ENCODE measurements around the gene DDX3X. TPM values are rescaled to one million over a fixed set of nuclear protein-coding genes. Genes with fewer than 3 reads are reported as not detected.
A peak's percentile ranks its signal among the peaks of the same experiment; 100 is the strongest.
"Not testable (repeated sequence)": the region's sequence is repeated elsewhere in the genome, so short reads cannot be mapped to it uniquely, and the experiment has no call there.

The DDX3X gene
- total RNA-seq, 1 experiment from 2014 or later: 220 TPM

DNA sequence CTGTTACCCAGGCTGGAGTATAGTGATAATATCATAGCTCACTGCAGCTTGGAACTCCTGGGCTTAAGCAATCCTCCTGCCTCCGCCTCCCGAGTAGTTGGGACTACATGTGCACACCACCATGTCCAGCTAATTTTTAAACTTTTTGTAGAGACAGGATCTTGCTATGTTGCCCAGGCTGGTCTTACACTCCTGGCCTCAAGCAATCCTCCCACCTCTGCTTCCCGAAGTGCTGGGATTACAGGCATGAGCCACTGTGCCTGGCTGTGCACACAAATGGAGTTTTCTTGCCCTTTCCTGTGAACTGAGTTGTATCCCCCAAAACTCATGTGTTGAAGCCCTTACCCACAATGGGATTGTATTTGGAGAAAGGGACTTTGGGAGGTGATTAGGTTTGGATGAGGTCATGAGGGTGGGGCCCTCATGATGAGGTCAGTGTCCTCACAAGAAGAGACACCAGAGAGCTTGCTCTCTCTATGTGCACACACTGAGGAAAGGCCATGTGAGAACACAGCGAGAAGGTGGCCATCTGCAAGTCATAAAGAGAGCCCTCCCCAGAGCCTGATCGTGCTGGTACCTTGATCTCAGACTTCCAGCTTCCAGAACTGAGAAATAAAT lies 40.1 kb downstream of the DDX3X start:
- H3K36me3 ChIP-seq: no peaks in the 10 kb centered on the region
- no peaks in the 10 kb centered on the region for H3K9me3 ChIP-seq (replicated peaks)
- H3K27ac ChIP-seq: no peak overlapping the region
- H3K4me1 ChIP-seq: no peaks in the 10 kb centered on the region
- no peak overlapping the region for H3K4me3 ChIP-seq
- DNase-seq: no peak
- H3K27me3 ChIP-seq: no peaks in the 10 kb centered on the region

DNA sequence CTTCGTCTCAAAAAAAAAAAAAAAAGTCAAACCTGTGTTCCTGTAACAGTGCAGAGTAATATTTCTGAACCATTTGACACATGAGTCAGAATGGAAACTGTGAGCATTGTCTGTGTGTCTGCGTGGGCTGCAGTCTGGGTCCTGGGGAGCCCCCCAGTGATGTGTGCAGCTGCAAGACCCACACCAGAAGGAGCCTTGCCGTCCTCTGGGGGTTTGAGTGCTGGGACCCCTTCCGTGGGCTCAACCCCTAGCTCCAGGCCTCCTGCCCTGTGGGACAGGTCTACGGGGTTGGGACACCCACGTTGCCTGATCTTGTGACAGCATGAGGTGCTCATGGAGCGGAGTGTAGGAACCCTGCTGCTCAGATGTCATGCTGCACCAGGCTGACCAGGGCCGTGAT lies 43.7 kb downstream of the DDX3X start:
- H3K27ac ChIP-seq: no peak overlapping the region
- DNase-seq: no peak
- H3K4me3 ChIP-seq: no peak overlapping the region
- H3K36me3 ChIP-seq: no peaks in the 10 kb centered on the region
- no peaks in the 10 kb centered on the region for H3K9me3 ChIP-seq (replicated peaks)
- no peaks in the 10 kb centered on the region for H3K4me1 ChIP-seq
- no peaks in the 10 kb centered on the region for H3K27me3 ChIP-seq

DNA sequence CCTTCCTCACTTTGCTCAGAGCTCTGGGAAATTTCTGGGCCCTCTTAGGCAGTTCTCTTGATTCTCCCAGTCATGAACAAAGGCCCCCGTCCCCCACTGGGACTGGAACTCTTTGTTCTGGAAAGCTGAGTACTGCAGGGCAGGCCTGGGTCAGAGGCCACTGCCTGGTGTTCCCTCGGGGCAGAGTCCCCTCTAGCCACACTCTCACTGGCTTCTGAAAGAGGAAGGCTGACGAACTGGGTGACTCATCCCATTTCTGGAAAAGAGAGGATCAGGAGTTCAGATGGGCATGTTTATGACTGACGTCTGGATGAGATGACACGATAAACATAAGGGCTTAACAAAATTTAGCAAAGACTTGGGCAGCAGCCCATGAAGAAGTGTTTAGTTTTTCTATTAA lies 47.7 kb downstream of the DDX3X start:
- Histone ChIP-seq H3K27ac (no peak overlapping the region), H3K4me1 (no peaks in the 10 kb centered on the region), H3K4me3 (no peak overlapping the region), H3K27me3 (no peaks in the 10 kb centered on the region), H3K36me3 (no peaks in the 10 kb centered on the region), H3K9me3 (replicated peaks) (no peaks in the 10 kb centered on the region)
- peak in 1 of 2 experiments; percentile 13 for DNase-seq

GRCh38 chrX:41382714-41383645 lies 49.0 kb downstream of the DDX3X start:
- Histone ChIP-seq H3K27ac (no peak overlapping the region), H3K9me3 (replicated peaks) (no peaks in the 10 kb centered on the region)
- peak in 1 of 2 experiments; percentile 22 for DNase-seq

DNA sequence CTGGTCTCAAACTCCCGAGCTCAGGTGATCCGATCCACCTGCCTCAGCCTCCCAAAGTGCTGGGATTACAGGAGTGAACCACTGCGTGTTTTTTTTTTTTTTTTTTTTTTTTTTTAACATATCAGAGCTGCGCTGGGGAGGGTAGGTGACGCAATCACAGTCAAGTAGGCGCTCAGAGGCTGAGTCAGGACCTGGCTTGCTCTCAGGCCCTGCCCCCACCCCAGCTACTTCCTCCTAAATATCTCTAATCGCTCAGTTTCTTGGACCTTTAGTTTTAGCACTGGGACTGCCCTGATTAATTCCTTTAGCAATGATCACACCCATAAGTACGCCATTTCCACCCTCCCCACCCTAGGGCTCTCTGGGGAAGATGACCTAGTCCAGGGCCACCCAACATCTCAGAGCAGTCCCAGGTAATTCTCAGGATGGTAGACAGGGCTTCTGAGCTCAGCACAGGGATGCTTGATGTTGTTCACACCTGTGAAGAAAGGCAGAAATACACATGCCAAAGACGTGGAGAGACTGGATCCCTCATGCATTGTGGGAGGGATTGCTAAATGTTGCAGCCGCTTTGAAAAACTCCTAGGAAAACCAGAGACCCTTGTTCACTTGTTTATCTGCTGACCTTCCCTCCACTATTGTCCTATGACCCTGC lies 50.2 kb downstream of the DDX3X start:
- Histone ChIP-seq H3K36me3 (no peaks in the 10 kb centered on the region), H3K9me3 (replicated peaks) (no peaks in the 10 kb centered on the region), H3K4me1 (no peaks in the 10 kb centered on the region), H3K27ac (no peak overlapping the region), H3K4me3 (no peak overlapping the region), H3K27me3 (no peaks in the 10 kb centered on the region)
- no peak for DNase-seq

More at GRCh38 chrX:41382714-41383645, 49.0 kb downstream of the DDX3X start:
- Histone ChIP-seq H3K4me1 (no peaks in the 10 kb centered on the region), H3K4me3 (no peak overlapping the region), H3K27me3 (no peaks in the 10 kb centered on the region), H3K36me3 (no peaks in the 10 kb centered on the region)

DNA sequence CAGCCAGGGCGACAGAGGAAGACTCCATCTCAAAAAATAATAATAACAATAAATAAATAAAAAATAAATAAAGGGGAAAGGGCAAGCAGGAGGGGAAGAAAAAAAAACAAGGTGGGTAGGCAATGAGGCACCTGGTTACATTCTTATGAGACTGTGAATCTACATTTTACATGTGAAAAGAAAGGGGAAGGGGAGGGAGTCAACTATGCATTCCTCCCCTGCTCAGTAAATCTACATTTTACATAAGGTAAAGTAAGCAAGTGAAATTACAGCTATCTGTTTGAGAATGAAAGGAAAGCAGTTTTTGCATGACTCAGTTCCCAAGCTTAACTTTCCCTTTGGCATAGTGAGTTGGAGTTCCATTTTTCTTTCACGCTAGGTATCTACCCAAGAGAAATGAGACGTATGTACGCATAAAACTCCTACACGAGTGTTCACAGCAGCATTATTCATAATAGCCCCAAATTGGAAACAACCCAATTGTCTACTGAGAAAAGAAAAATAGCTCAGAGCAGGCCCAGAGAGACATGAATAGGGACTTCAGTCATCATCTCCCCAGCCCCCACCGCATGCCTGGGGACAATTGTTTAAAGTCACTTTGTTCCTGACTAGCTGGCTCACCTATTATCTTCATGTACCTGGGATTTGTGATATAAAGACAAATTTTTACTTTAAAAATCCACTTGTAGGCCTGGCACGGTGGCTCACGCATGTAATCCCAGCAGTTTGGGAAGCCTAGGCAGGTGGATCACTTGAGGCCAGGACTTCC lies 52.4 kb downstream of the DDX3X start:
- Histone ChIP-seq H3K36me3 (no peaks in the 10 kb centered on the region), H3K9me3 (replicated peaks) (no peaks in the 10 kb centered on the region), H3K4me3 (no peak overlapping the region), H3K4me1 (no peaks in the 10 kb centered on the region), H3K27ac (no peak overlapping the region), H3K27me3 (no peaks in the 10 kb centered on the region)
- no peak for DNase-seq

DNA sequence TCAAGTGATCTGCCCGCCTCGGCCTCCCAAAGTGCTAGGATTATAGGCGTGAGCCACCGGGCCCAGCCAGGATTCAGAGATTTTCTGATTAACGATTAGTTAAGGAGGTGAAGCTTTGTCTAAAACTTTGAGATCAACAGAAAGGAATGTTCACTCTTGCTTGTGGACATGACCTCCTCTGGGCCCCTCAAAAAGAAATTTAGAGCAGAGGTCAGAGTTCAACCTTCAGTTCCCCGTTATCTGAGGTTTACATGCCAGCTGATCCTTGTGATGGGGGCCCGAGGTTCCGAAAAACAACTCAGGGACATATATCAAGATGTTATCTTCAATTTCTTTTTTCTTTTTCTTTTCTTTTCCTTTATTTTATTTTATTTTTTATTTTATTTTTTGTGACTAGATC lies 54.6 kb downstream of the DDX3X start:
- DNase-seq: no peak
- no peak overlapping the region for H3K27ac ChIP-seq
- no peak overlapping the region for H3K4me3 ChIP-seq
- H3K27me3 ChIP-seq: no peaks in the 10 kb centered on the region
- no peaks in the 10 kb centered on the region for H3K4me1 ChIP-seq
- no peaks in the 10 kb centered on the region for H3K9me3 ChIP-seq (replicated peaks)
- no peaks in the 10 kb centered on the region for H3K36me3 ChIP-seq

- H3K27me3 ChIP-seq: no peaks in the 10 kb centered on the region
- H3K27ac ChIP-seq: no peak overlapping the region
- no peak overlapping the region for H3K4me3 ChIP-seq
- H3K36me3 ChIP-seq: no peaks in the 10 kb centered on the region
- no peaks in the 10 kb centered on the region for H3K9me3 ChIP-seq (replicated peaks)
- no peak for DNase-seq
- H3K4me1 ChIP-seq: no peaks in the 10 kb centered on the region
Observed at GRCh38 chrX:41389311-41389888, 55.4 kb downstream of the DDX3X start.

- not testable (repeated sequence) for H3K4me1 ChIP-seq; H3K36me3 ChIP-seq; H3K27ac ChIP-seq; H3K4me3 ChIP-seq; H3K27me3 ChIP-seq; H3K9me3 ChIP-seq (replicated peaks); DNase-seq
Observed at GRCh38 chrX:41390576-41390975, 56.6 kb downstream of the DDX3X start.

DNA sequence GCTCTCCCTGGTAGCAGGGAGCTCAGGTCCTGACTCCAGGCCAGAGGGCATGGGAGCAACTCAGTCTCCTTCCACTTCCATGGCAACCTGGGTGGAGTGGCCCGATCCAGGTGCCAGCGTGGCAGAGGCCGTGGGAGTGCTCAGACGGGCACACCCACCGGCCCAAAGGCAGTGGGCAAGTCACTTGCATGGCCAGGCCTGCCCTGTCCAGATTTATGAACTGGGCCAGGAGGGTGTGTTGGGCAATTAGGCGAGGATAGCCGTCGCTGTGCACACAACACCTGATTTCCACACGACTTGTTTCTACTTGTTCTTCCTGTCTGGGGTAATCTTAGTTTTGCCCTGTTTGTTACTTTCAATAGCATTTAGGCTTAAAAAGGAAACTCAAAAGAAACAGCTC lies 57.6 kb downstream of the DDX3X start:
- Histone ChIP-seq H3K4me3 (no peak overlapping the region), H3K9me3 (replicated peaks) (no peaks in the 10 kb centered on the region), H3K4me1 (no peaks in the 10 kb centered on the region), H3K27me3 (no peaks in the 10 kb centered on the region), H3K27ac (no peak overlapping the region), H3K36me3 (no peaks in the 10 kb centered on the region)
- no peak for DNase-seq

DNA sequence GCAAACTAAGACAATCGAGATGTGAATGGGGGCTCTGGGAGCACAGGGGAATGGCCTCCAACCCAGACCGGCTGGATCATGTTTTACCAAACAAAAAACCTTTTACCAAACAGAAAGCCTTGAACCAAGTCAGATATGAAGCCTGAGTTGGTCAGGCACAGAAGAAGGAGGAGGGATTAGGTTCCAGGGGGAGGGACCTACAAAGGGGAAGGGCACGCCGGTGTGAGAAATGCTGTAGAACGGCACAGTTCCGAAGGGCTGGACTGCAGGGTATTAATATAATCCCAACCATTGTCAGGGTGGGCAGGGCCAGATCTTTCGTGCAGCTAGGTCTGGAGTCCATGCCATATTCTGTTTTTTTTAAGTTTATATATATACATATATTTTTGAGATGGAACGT lies 60.3 kb downstream of the DDX3X start:
- H3K4me3 ChIP-seq: no peak overlapping the region
- H3K27ac ChIP-seq: no peak overlapping the region
- H3K27me3 ChIP-seq: no peaks in the 10 kb centered on the region
- no peaks in the 10 kb centered on the region for H3K9me3 ChIP-seq (replicated peaks)
- no peaks in the 10 kb centered on the region for H3K36me3 ChIP-seq
- no peak for DNase-seq
- H3K4me1 ChIP-seq: no peaks in the 10 kb centered on the region

GRCh38 chrX:41397219-41397618 lies 63.3 kb downstream of the DDX3X start:
- Histone ChIP-seq H3K4me1 (no peaks in the 10 kb centered on the region), H3K4me3 (no peak overlapping the region), H3K27me3 (no peaks in the 10 kb centered on the region), H3K36me3 (no peaks in the 10 kb centered on the region), H3K9me3 (replicated peaks) (no peaks in the 10 kb centered on the region), H3K27ac (no peak overlapping the region)
- no peak for DNase-seq

- no peaks in the 10 kb centered on the region for H3K27me3 ChIP-seq
- H3K9me3 ChIP-seq (replicated peaks): no peaks in the 10 kb centered on the region
- no peaks in the 10 kb centered on the region for H3K36me3 ChIP-seq
- H3K27ac ChIP-seq: no peak overlapping the region
- DNase-seq: no peak
- no peak overlapping the region for H3K4me3 ChIP-seq
- H3K4me1 ChIP-seq: no peaks in the 10 kb centered on the region
Observed at GRCh38 chrX:41397768-41398167, 63.8 kb downstream of the DDX3X start.

GRCh38 chrX:41402556-41402955 lies 68.6 kb downstream of the DDX3X start:
- not testable (repeated sequence) for H3K36me3 ChIP-seq; H3K27me3 ChIP-seq; DNase-seq; H3K9me3 ChIP-seq (replicated peaks); H3K27ac ChIP-seq; H3K4me1 ChIP-seq; H3K4me3 ChIP-seq
